Mammary epithelial cell (primary cell): ENCODE measurements around the gene SNRPD2.

Source experiments
- CTCF ChIP-seq, 2 donors: IDR thresholded peaks in 1 of 2; conservative IDR thresholded peaks in 1 of 2; 2 replicates each; pipeline ENCODE4 v1.5.1; 2011 to 2012; ENCODE audit warnings: inconsistent platforms in 2 of 2, low read length in 2 of 2, mild to moderate bottlenecking in 2 of 2, control low read depth in 1 of 2, low read depth in 1 of 2; ENCODE audit not compliant: insufficient read depth in 1 of 2; ENCODE audit errors: extremely low read depth in 1 of 2
- EZH2 ChIP-seq: IDR thresholded peaks from 2 replicates; pipeline ENCODE4 v1.6.1; 2012; ENCODE audit warnings: low read length, inconsistent platforms, borderline replicate concordance

- TF ChIP-seq CTCF (conservative IDR thresholded peaks at IDR 0.05 in 1 of 2, IDR thresholded peaks at IDR 0.05 in 1 of 2; ENCODE audit: extremely low read depth in 1 of 2, insufficient read depth in 1 of 2, low read depth in 1 of 2, low read length in 2 of 2) (no peak), EZH2 (no peak)
These were observed 20.9 kb downstream of the SNRPD2 start for GRCh38 chr19:45670670-45671453.
